H1 (cell line): ENCODE data around the gene SRGAP3. TPM values are rescaled to one million over a fixed set of nuclear protein-coding genes. Genes with fewer than 3 reads are reported as not detected.

ENCODE experiments used
- CTCF ChIA-PET: fragments of 300-600 bp; sonication (Branson Sonifier 250); formaldehyde crosslinking; loops from one replicate; lab custom pipeline; 2021; ENCODE audit not compliant: partially characterized antibody; lab: Charles Lee
- POLR2A ChIA-PET: fragments of 300-600 bp; sonication (Branson Sonifier 250); formaldehyde crosslinking; loops from one replicate; lab custom pipeline; 2021; ENCODE audit warnings: inconsistent platforms; ENCODE audit not compliant: partially characterized antibody; lab: Charles Lee
- DNase-seq, 2 experiments: peaks; one replicate each; pipeline versions ENCODE4 v3.0.0 to v3.0.0-alpha.2; 2010 to 2022; ENCODE audit warnings: low spot score in 2 of 2, low read depth in 1 of 2, mixed read lengths in 1 of 2
- FAIRE-seq: peaks from 2 replicates; lab custom pipeline; 2011; peaks lifted over from hg19 to GRCh38; lab: Jason Lieb, UNC
- H2AFZ ChIP-seq: 2 replicates; pipeline ENCODE4 v1.8.1; 2012; ENCODE audit warnings: low read length, inconsistent platforms
- H2AK5ac ChIP-seq: 2 replicates; pipeline ENCODE4 v1.6.1; 2013; ENCODE audit warnings: low read depth, low read length
- H2BK120ac ChIP-seq: replicated peaks from 2 replicates; pipeline ENCODE3; 2013; ENCODE audit warnings: low read depth, low read length, inconsistent platforms
- H2BK12ac ChIP-seq: 2 replicates; pipeline ENCODE4 v1.6.1; 2013; ENCODE audit warnings: low read depth, low read length
- H2BK15ac ChIP-seq: 2 replicates; pipeline ENCODE4 v1.6.1; 2013; ENCODE audit warnings: low read length
- H2BK20ac ChIP-seq: 2 replicates; pipeline ENCODE4 v1.6.1; 2013; ENCODE audit warnings: low read length
- H2BK5ac ChIP-seq: 2 replicates; pipeline ENCODE4 v1.6.1; 2013; ENCODE audit warnings: low read depth, low read length
- H3K14ac ChIP-seq: 2 replicates; pipeline ENCODE4 v1.6.1; 2013; ENCODE audit warnings: inconsistent platforms; ENCODE audit not compliant: insufficient read length
- H3K18ac ChIP-seq: 2 replicates; pipeline ENCODE4 v1.6.1; 2013; ENCODE audit warnings: low read length; ENCODE audit errors: extremely low read depth
- H3K23ac ChIP-seq: 2 replicates; pipeline ENCODE4 v1.6.1; 2013; ENCODE audit warnings: inconsistent platforms; ENCODE audit not compliant: insufficient read length
- H3K23me2 ChIP-seq: 2 replicates; pipeline ENCODE4 v1.6.1; 2013; ENCODE audit warnings: low read depth, low read length
- H3K27ac ChIP-seq: 2 replicates; pipeline ENCODE4 v1.6.1; 2011; ENCODE audit warnings: low read depth, low read length, inconsistent platforms
- H3K27me3 ChIP-seq, 4 experiments: replicated peaks in 1 of 4; 1 replicate in 1 of 4; 2 replicates in 3 of 4; pipeline versions ENCODE4 v1.6.1 to v1.8.1; 2011 to 2013; ENCODE audit warnings: low read length in 3 of 4, mild to moderate bottlenecking in 3 of 4, inconsistent platforms in 2 of 4, mixed read lengths in 2 of 4, moderate library complexity in 1 of 4; ENCODE audit not compliant: control insufficient read depth in 3 of 4, insufficient read depth in 3 of 4; ENCODE audit errors: extremely low read depth in 1 of 4
- H3K36me3 ChIP-seq, 4 experiments: 2 replicates each; pipeline versions ENCODE4 v1.6.1 to v1.8.1; 2011 to 2013; ENCODE audit warnings: mild to moderate bottlenecking in 4 of 4, low read length in 3 of 4, moderate library complexity in 2 of 4, control low read depth in 1 of 4, inconsistent platforms in 1 of 4; ENCODE audit not compliant: insufficient read depth in 4 of 4, control insufficient read depth in 2 of 4
- H3K4ac ChIP-seq: replicated peaks from 2 replicates; pipeline ENCODE3; 2013; ENCODE audit warnings: low read length, low read depth, mixed read lengths, inconsistent platforms; ENCODE audit not compliant: insufficient read length
- H3K4me1 ChIP-seq, 4 experiments: replicated peaks in 1 of 4; 1 replicate in 1 of 4; 2 replicates in 3 of 4; pipeline versions ENCODE4 v1.6.1 to v1.8.1; 2011 to 2013; ENCODE audit warnings: low read length in 3 of 4, inconsistent platforms in 2 of 4, mixed read lengths in 1 of 4; ENCODE audit not compliant: insufficient read depth in 4 of 4, control insufficient read depth in 3 of 4
- H3K4me2 ChIP-seq, 2 experiments: 2 replicates each; pipeline versions ENCODE4 v1.6.1 to v1.8.1; 2011 to 2013; ENCODE audit warnings: low read depth in 2 of 2, low read length in 2 of 2, control low read depth in 1 of 2, inconsistent platforms in 1 of 2, mild to moderate bottlenecking in 1 of 2; ENCODE audit not compliant: insufficient read depth in 1 of 2
- H3K4me3 ChIP-seq, 4 experiments: fragments of 200-600, 300-600 bp in 1 of 4; sonication (generic), shearing (Covaris generic), sonication (Bioruptor Twin) in 1 of 4; 2 replicates each; pipeline versions ENCODE4 v1.5.1 to v1.8.1; 2011 to 2016; ENCODE audit warnings: low read length in 4 of 4, low read depth in 3 of 4, control low read depth in 2 of 4, inconsistent platforms in 2 of 4, mild to moderate bottlenecking in 2 of 4, mixed read lengths in 1 of 4, moderate library complexity in 1 of 4; ENCODE audit not compliant: insufficient read depth in 2 of 4; ENCODE audit errors: extremely low read depth in 1 of 4
- H3K56ac ChIP-seq: replicated peaks from 2 replicates; pipeline ENCODE3; 2013; ENCODE audit warnings: low read depth, mild to moderate bottlenecking, mixed read lengths, low read length, inconsistent platforms; ENCODE audit not compliant: insufficient read length
- H3K79me1 ChIP-seq: 2 replicates; pipeline ENCODE4 v1.6.1; 2013; ENCODE audit warnings: low read depth, low read length, control low read depth
- H3K79me2 ChIP-seq, 2 experiments: 2 replicates each; pipeline versions ENCODE4 v1.6.1 to v1.8.1; 2012 to 2013; ENCODE audit warnings: low read length in 2 of 2, mild to moderate bottlenecking in 2 of 2, inconsistent platforms in 1 of 2; ENCODE audit not compliant: insufficient read depth in 2 of 2, control insufficient read depth in 1 of 2
- H3K9ac ChIP-seq, 4 experiments: replicated peaks in 1 of 4; 1 replicate in 1 of 4; 2 replicates in 3 of 4; pipeline versions ENCODE4 v1.6.1 to v1.8.1; 2011 to 2013; ENCODE audit warnings: low read depth in 3 of 4, low read length in 3 of 4, control low read depth in 2 of 4, mild to moderate bottlenecking in 2 of 4, moderate library complexity in 2 of 4, inconsistent platforms in 1 of 4; ENCODE audit errors: extremely low read depth in 1 of 4
- H3K9me3 ChIP-seq, 2 experiments: 2 replicates each; pipeline versions ENCODE4 v1.6.1 to v1.8.1; 2012 to 2013; ENCODE audit warnings: mild to moderate bottlenecking in 2 of 2, moderate library complexity in 2 of 2, control low read depth in 1 of 2, inconsistent platforms in 1 of 2, low read depth in 1 of 2, low read length in 1 of 2, mixed read lengths in 1 of 2; ENCODE audit not compliant: insufficient read depth in 2 of 2
- H4K20me1 ChIP-seq, 2 experiments: replicated peaks in 1 of 2; 2 replicates each; pipeline versions ENCODE3 to v1.8.1; 2011 to 2013; ENCODE audit warnings: inconsistent platforms in 2 of 2, low read length in 2 of 2, mild to moderate bottlenecking in 1 of 2; ENCODE audit not compliant: insufficient read depth in 2 of 2, control insufficient read depth in 1 of 2
- H4K5ac ChIP-seq: 2 replicates; pipeline ENCODE4 v1.6.1; 2013; ENCODE audit warnings: low read length, low read depth, mixed read lengths, inconsistent platforms; ENCODE audit not compliant: insufficient read length
- H4K8ac ChIP-seq: 2 replicates; pipeline ENCODE4 v1.8.0; 2013; ENCODE audit warnings: mild to moderate bottlenecking, moderate library complexity, low read length, inconsistent platforms; ENCODE audit not compliant: insufficient read depth; ENCODE audit errors: extremely low read depth
- H4K91ac ChIP-seq: replicated peaks from 2 replicates; pipeline ENCODE3; 2013; ENCODE audit warnings: low read length, mixed read lengths, inconsistent platforms; ENCODE audit not compliant: insufficient read length
- BRCA1 ChIP-seq: IDR thresholded peaks from 2 replicates; pipeline ENCODE4 v1.6.1; 2012; ENCODE audit warnings: low read depth, low read length, improper control_type of control experiment
- CBX8 ChIP-seq: fragments of 300-800, 300-1000 bp; sonication (generic); IDR thresholded peaks from 2 replicates; pipeline ENCODE4 v1.7.1; 2016; ENCODE audit warnings: low read depth, low read length, borderline replicate concordance
- CHD1 ChIP-seq: IDR thresholded peaks from 2 replicates; pipeline ENCODE4 v1.6.1; 2012; ENCODE audit warnings: low read depth, low read length, improper control_type of control experiment
- CHD2 ChIP-seq: IDR thresholded peaks from 2 replicates; pipeline ENCODE4 v1.6.1; 2012; ENCODE audit warnings: low read length, improper control_type of control experiment
- FOSL1 ChIP-seq: IDR thresholded peaks from 2 replicates; pipeline ENCODE4 v1.6.1; 2011; ENCODE audit warnings: mild to moderate bottlenecking, low read depth, low read length, moderate library complexity; ENCODE audit not compliant: insufficient read depth
- PHF8 ChIP-seq: fragments of 200-600 bp; sonication (generic); conservative IDR thresholded peaks from 2 replicates; pipeline ENCODE4 v1.7.1; 2012; ENCODE audit warnings: low read depth, mild to moderate bottlenecking, inconsistent platforms, low read length, moderate library complexity
- WGBS, 2 experiments: shearing (Covaris generic) in 1 of 2; methylation state at CpG; one replicate each; pipeline versions ENCODE4 v1.1.6 to v1.1.7; 2013 to 2015; ENCODE audit warnings: low lambda C conversion rate in 2 of 2, mixed read lengths in 2 of 2, inconsistent platforms in 1 of 2, low coverage in 1 of 2, missing lambda C conversion rate in 1 of 2; ENCODE audit not compliant: insufficient replicate concordance in 2 of 2, insufficient coverage in 1 of 2, insufficient read length in 1 of 2; ENCODE audit errors: extremely low coverage in 1 of 2, missing lambda C conversion rate in 1 of 2; 5-methylcytosine and 5-hydroxymethylcytosine counted together
- polyA plus RNA-seq, 7 experiments: library from polyadenylated mRNA; depleted of rRNA in 3 of 7; stranded (reverse) in 5 of 7; unstranded in 2 of 7; fragments of >200 nt in 5 of 7; fragments of 200-250 nt in 2 of 7; gene quantifications; 1 replicate in 5 of 7; 2 replicates in 1 of 7; 4 replicates in 1 of 7; pipeline versions ENCODE4 v1.2.1 to v1.2.3, GENCODE V29; 2011 to 2013; ENCODE audit warnings: missing spikeins in 2 of 7, mixed read lengths in 2 of 7
- total RNA-seq: library from RNA; stranded (reverse); fragmentation: NEBNext Ultra II Directional; extraction: Animal tissue kit (Norgen Biotek cat#: 25700); gene quantifications from 2 replicates; pipeline ENCODE4 v1.2.1, GENCODE V29; 2021

SRGAP3 gene
- total and polyA plus RNA-seq, 2 of the 8 experiments (the other 6 are each of a cell fraction or from before 2014, with no cell fraction given) = 5.8 to 11.4 TPM

GRCh38 chr3:9059489-9060400 is 189.7 kb downstream of the SRGAP3 start:
- Histone ChIP-seq H3K79me2 (no peaks in the 10 kb centered on the region), H2BK15ac (no peak overlapping the region), H3K27ac (no peak overlapping the region), H3K23me2 (no peaks in the 10 kb centered on the region), H3K36me3 (peaks cover 0 to 5% (median 0%) of the 10 kb centered on the region in 4 experiments; a peak in 1 of 8 replicates), H3K9ac (no peak overlapping the region), H2BK20ac (no peak overlapping the region), H3K14ac (no peak overlapping the region), H4K5ac (no peak overlapping the region), H2AK5ac (no peak overlapping the region), H2BK5ac (no peak overlapping the region; the same call in 1 of the 2 replicates), H3K23ac (no peak overlapping the region), H3K9me3 (peaks cover 0 to 5% of the 10 kb centered on the region in 2 experiments; a peak in 2 of 4 replicates), H3K18ac (no peak overlapping the region), H4K8ac (no peak overlapping the region; the same call in 1 of the 2 replicates), H4K91ac (no peak overlapping the region), H3K56ac (no peak overlapping the region), H3K79me1 (no peaks in the 10 kb centered on the region), H3K27me3 (no peaks in the 10 kb centered on the region), H4K20me1 (no peaks in the 10 kb centered on the region), H3K4ac (no peak overlapping the region), H3K4me1 (0 out of 7 replicates have a peak, but pooled peaks cover 0 to 2% (median 0%) of the 10 kb centered on the region in 4 experiments), H2BK120ac (no peak overlapping the region), H2BK12ac (no peak overlapping the region), H3K4me2 (no peak overlapping the region), H2AFZ (no peak overlapping the region), H3K4me3 (no peak overlapping the region)
- CTCF ChIA-PET = interaction anchor here (0.6 to 7.9 kb wide), 19 partner anchors 9 to 1275 kb away, joined by 3 to 56 read pairs (median 4); no protein-coding TSS in a partner anchor
- POLR2A ChIA-PET = no interaction called here
- no peak for FAIRE-seq
- 90% methylated on average over 19 of the region's 19 CpGs; no CpG with 5 or more reads in 1 of the 2 experiments for WGBS, 2 experiments
- TF ChIP-seq FOSL1 (no peak), BRCA1 (no peak), PHF8 (no peak), CHD2 (no peak), CBX8 (no peak), CHD1 (no peak)
- DNase-seq = no peak
